KMS-11 (cell line): ENCODE results near the gene ERRFI1.
"Not testable (repeated sequence)": the region's sequence is repeated elsewhere in the genome, so short reads cannot be mapped to it uniquely, and the experiment has no call there.

Source experiments
- H2AFZ ChIP-seq: fragments of 200-600 bp; sonication (generic); 2 replicates; pipeline ENCODE4 v1.6.1; 2016; ENCODE audit warnings: antibody characterized with exemption, mixed run types, low read depth
- H3K27ac ChIP-seq: fragments of 200-600 bp; sonication (generic); 2 replicates; pipeline ENCODE4 v1.6.1; 2016; ENCODE audit warnings: mild to moderate bottlenecking, mixed run types
- H3K27me3 ChIP-seq: fragments of 200-600 bp; sonication (generic); 2 replicates; pipeline ENCODE4 v1.6.1; 2017; ENCODE audit warnings: mild to moderate bottlenecking, low read depth, mixed run types, moderate library complexity; ENCODE audit not compliant: insufficient read depth
- H3K36me3 ChIP-seq: fragments of 200-600 bp; sonication (generic); 2 replicates; pipeline ENCODE4 v1.6.1; 2017; ENCODE audit warnings: mild to moderate bottlenecking, mixed run types; ENCODE audit not compliant: insufficient read depth
- H3K4me1 ChIP-seq: fragments of 200-600 bp; sonication (generic); 2 replicates; pipeline ENCODE4 v1.6.1; 2016; ENCODE audit warnings: mild to moderate bottlenecking, low read depth, mixed run types; ENCODE audit not compliant: poor library complexity, severe bottlenecking
- H3K4me2 ChIP-seq: fragments of 200-600 bp; sonication (generic); 2 replicates; pipeline ENCODE4 v1.7.0; 2016; ENCODE audit warnings: mild to moderate bottlenecking, mixed run types
- H3K4me3 ChIP-seq: fragments of 200-600 bp; sonication (generic); IDR thresholded peaks from 2 replicates; pipeline ENCODE4 v1.6.1; 2017; ENCODE audit warnings: low read depth, low read length, mixed read lengths; ENCODE audit not compliant: insufficient read depth
- H3K79me2 ChIP-seq: fragments of 200-600 bp; sonication (generic); 2 replicates; pipeline ENCODE4 v1.6.1; 2016; ENCODE audit warnings: low read depth, mixed run types; ENCODE audit not compliant: insufficient read depth
- H3K9ac ChIP-seq: fragments of 200-600 bp; sonication (generic); 2 replicates; pipeline ENCODE4 v1.6.1; 2016; ENCODE audit warnings: mild to moderate bottlenecking, mixed run types
- H4K20me1 ChIP-seq: fragments of 200-600 bp; sonication (generic); 2 replicates; pipeline ENCODE4 v1.6.1; 2016; ENCODE audit warnings: mild to moderate bottlenecking, mixed run types; ENCODE audit not compliant: insufficient read depth
- TF ChIP-seq, protein P1 (sequence below): fragments of 200-600 bp; sonication (generic); conservative IDR thresholded peaks from 2 replicates; pipeline ENCODE4 v1.6.1; 2017; ENCODE audit warnings: low read depth, mild to moderate bottlenecking, antibody characterized with exemption, low read length, moderate library complexity, mixed read lengths

ERRFI1 gene

DNA sequence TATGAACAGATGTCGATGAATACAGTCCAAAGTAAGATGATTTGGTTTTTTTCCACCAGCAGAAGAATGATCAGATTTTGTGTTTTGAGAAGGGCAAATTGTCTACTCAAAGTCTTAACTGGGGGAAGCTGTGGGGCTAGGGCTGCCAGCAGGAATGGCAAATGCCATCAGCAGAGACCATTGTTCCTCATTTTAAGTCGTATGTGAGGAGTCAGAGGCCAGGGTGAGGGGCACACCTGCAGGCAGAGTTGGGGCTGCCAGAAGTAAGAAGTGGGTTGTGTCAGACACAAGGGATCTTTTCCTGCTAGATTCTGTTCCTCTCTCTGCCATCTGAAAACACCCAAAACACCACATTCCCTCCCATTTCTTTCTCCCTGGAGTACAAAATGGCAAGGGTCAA lies 55.9 kb downstream of the ERRFI1 start:
- Histone ChIP-seq H3K79me2 (peaks cover 23% of the 10 kb centered on the region; the same call in 1 of the 2 replicates), H2AFZ (no peak overlapping the region), H3K9ac (no peak overlapping the region), H3K27ac (no peak overlapping the region), H3K4me3 (no peak overlapping the region), H3K27me3 (no peaks in the 10 kb centered on the region), H3K4me2 (no peak overlapping the region), H3K4me1 (peaks cover 6% of the 10 kb centered on the region), H3K36me3 (peaks cover 23% of the 10 kb centered on the region; the same call in 1 of the 2 replicates), H4K20me1 (no peaks in the 10 kb centered on the region)
- TF ChIP-seq, protein P1, sequence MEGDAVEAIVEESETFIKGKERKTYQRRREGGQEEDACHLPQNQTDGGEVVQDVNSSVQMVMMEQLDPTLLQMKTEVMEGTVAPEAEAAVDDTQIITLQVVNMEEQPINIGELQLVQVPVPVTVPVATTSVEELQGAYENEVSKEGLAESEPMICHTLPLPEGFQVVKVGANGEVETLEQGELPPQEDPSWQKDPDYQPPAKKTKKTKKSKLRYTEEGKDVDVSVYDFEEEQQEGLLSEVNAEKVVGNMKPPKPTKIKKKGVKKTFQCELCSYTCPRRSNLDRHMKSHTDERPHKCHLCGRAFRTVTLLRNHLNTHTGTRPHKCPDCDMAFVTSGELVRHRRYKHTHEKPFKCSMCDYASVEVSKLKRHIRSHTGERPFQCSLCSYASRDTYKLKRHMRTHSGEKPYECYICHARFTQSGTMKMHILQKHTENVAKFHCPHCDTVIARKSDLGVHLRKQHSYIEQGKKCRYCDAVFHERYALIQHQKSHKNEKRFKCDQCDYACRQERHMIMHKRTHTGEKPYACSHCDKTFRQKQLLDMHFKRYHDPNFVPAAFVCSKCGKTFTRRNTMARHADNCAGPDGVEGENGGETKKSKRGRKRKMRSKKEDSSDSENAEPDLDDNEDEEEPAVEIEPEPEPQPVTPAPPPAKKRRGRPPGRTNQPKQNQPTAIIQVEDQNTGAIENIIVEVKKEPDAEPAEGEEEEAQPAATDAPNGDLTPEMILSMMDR, result no peak

GRCh38 chr1:7967651-7968050 lies 58.5 kb downstream of the ERRFI1 start:
- no peak overlapping the region for H3K4me2 ChIP-seq
- H3K4me1 ChIP-seq, result peaks cover 19% of the 10 kb centered on the region
- TF ChIP-seq, protein P1, result no peak
- peaks cover 43% of the 10 kb centered on the region for H3K79me2 ChIP-seq
- no peak overlapping the region for H2AFZ ChIP-seq
- no peaks in the 10 kb centered on the region for H3K27me3 ChIP-seq
- H4K20me1 ChIP-seq, result no peaks in the 10 kb centered on the region
- no peak overlapping the region for H3K4me3 ChIP-seq
- peaks cover 28% of the 10 kb centered on the region; the same call in 1 of the 2 replicates for H3K36me3 ChIP-seq
- no peak overlapping the region for H3K27ac ChIP-seq
- H3K9ac ChIP-seq, result no peak overlapping the region

DNA sequence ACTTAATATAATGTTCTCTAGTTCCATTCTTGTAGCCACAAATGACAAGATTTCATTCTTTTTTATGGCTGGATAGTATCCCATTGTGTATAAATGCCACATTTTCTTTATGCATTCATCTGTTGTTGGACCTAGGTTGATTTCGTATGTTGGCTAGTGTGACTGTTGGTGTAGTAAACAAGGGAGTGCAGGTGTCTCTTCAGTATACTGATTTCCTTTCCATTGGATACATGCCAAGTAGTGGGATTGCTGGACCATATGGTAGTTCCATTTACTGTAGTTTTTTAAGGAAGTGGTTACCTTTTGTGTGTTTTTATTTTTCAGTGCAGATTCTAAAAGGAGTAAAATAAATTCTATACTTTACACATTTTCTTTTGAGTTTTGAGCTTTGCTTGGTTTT lies 58.9 kb downstream of the ERRFI1 start:
- Histone ChIP-seq H3K27ac (no peak overlapping the region), H3K36me3 (peaks cover 28% of the 10 kb centered on the region; the same call in 1 of the 2 replicates), H3K27me3 (no peaks in the 10 kb centered on the region), H3K9ac (no peak overlapping the region), H4K20me1 (no peaks in the 10 kb centered on the region), H3K4me1 (peaks cover 23% of the 10 kb centered on the region), H3K79me2 (peaks cover 48% of the 10 kb centered on the region), H3K4me2 (no peak overlapping the region), H2AFZ (no peak overlapping the region), H3K4me3 (no peak overlapping the region)
- TF ChIP-seq, protein P1, result no peak

GRCh38 chr1:7964476-7964875 lies 61.6 kb downstream of the ERRFI1 start:
- H4K20me1 ChIP-seq, result no peaks in the 10 kb centered on the region
- peaks cover 52% of the 10 kb centered on the region for H3K79me2 ChIP-seq
- H3K27ac ChIP-seq, result no peak overlapping the region
- H3K4me2 ChIP-seq, result no peak overlapping the region
- H3K4me3 ChIP-seq, result no peak overlapping the region
- H2AFZ ChIP-seq, result no peak overlapping the region
- no peak overlapping the region for H3K9ac ChIP-seq
- TF ChIP-seq, protein P1, result no peak
- H3K27me3 ChIP-seq, result no peaks in the 10 kb centered on the region
- H3K36me3 ChIP-seq, result peaks cover 18% of the 10 kb centered on the region; the same call in 1 of the 2 replicates
- peaks cover 30% of the 10 kb centered on the region for H3K4me1 ChIP-seq

DNA sequence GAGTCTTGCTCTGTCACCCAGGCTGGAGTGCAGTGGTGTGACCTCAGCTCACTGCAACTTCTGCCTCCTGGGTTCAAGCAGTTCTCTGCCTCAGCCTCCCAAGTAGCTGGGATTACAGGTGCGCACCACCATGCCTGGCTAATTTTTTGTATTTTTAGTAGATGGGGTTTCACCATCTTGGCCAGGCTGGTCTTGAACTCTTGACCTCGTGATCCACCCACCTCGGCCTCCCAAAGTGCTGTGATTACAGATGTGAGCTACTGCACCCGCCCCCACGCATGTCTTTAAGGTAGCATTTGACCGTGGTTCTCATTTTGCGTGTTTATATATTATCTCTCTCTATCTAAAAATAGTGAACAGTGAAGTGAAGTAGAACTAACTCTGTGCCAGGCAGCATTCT lies 62.3 kb downstream of the ERRFI1 start:
- not testable (repeated sequence) for H4K20me1 ChIP-seq, H2AFZ ChIP-seq, H3K4me3 ChIP-seq, H3K27ac ChIP-seq, H3K4me2 ChIP-seq, H3K9ac ChIP-seq, H3K27me3 ChIP-seq
- Histone ChIP-seq H3K4me1 (peaks cover 30% of the 10 kb centered on the region), H3K36me3 (peaks cover 15% of the 10 kb centered on the region; the same call in 1 of the 2 replicates), H3K79me2 (peaks cover 52% of the 10 kb centered on the region)

DNA sequence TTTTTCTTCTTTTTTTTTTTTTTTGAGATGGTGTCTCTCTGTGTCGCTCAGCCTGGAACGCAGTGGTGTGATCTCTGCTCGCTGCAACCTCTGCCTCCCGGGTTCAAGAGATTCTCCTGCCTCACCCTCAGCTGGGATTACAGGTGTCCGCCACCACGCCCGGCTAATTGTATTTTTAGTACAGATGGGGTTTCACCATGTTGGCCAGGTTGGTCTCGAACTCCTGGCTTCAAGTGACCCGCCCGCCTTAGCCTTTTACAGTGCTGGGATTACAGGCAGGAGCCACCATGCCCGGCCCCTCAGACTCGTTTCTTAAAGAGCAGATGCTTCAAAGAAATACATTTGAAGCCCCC lies 62.8 kb downstream of the ERRFI1 start:
- not testable (repeated sequence) for H3K4me3 ChIP-seq, H3K9ac ChIP-seq, H2AFZ ChIP-seq, H3K27me3 ChIP-seq, H3K27ac ChIP-seq, H4K20me1 ChIP-seq
- Histone ChIP-seq H3K4me1 (peaks cover 30% of the 10 kb centered on the region), H3K36me3 (peaks cover 12% of the 10 kb centered on the region; the same call in 1 of the 2 replicates), H3K79me2 (peaks cover 52% of the 10 kb centered on the region), H3K4me2 (peak overlapping the region; percentile 87; the same call in 1 of the 2 replicates)
